Measurements from ENCODE around the gene PPP2R3C. TPM values are rescaled to one million over a fixed set of nuclear protein-coding genes. Genes with fewer than 3 reads are reported as not detected.

PPP2R3C gene
- total and polyA plus RNA-seq, 2 experiments from 2014 or later: 35.9 to 43.0 TPM

DNA sequence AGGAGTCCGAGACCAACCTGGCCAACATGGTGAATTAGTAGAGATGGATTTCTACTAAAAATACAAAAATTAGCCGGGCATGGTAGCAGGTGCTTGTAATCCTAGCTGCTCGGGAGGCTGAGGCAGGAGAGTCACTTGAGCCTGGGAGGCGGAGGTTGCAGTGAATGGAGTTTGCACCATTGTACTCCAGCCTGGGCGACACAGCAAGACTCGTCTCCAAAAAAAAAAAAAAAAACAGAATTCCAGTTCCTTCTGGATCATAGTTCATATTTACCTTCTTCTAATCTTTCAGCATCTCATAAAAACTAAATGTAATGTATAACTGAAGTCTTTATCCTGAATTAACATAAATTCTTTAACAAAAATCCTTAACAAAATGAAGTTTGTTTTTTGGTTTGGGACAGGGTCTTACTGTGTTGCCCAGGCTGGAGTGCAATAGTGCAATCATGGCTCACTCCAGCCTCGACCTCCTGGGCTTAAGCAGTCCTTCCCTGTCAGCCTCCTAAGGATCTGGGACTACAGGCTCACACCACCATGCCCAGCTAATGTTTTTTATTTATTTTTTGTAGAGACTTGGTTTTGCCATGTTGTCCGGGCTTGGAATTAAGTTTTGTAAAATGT lies 38.1 kb downstream of the PPP2R3C start:
- DNase-seq (ENCODE audit: low spot score): no peak
- no peaks in the 10 kb centered on the region for H3K9me3 Mint-ChIP-seq
- ATAC-seq: no peak
- Histone ChIP-seq H3K4me3 (no peak overlapping the region), H3K27ac (ENCODE audit: low read depth) (no peak overlapping the region), H3K4me1 (ENCODE audit: insufficient read depth) (no peaks in the 10 kb centered on the region), H3F3A (replicated peaks; ENCODE audit: low read depth) (no peaks in the 10 kb centered on the region), H3K27me3 (ENCODE audit: insufficient read depth) (no peaks in the 10 kb centered on the region), H3K4me2 (no peak overlapping the region), H2AFZ (no peak overlapping the region), H3K36me3 (ENCODE audit: insufficient read depth) (peaks cover 6% of the 10 kb centered on the region; the same call in 1 of the 2 replicates), H3K9me2 (ENCODE audit: insufficient read depth) (no peaks in the 10 kb centered on the region), H3K79me2 (replicated peaks; ENCODE audit: insufficient read depth) (no peaks in the 10 kb centered on the region), H4K20me1 (replicated peaks; ENCODE audit: insufficient read depth) (no peaks in the 10 kb centered on the region; the same call in 1 of the 2 replicates)
- no peak overlapping the region for H3K27ac Mint-ChIP-seq
- peaks cover 25% of the 10 kb centered on the region; the same call in 2 of the 3 replicates for H3K36me3 Mint-ChIP-seq (ENCODE audit: low read depth)
- TF ChIP-seq STAT1 (IDR thresholded peaks at IDR 0.05; ENCODE audit: unreplicated experiment) (no peak), EZH2phosphoT487 (IDR thresholded peaks at IDR 0.05; ENCODE audit: unreplicated experiment) (no peak), JUNB (IDR thresholded peaks at IDR 0.05; ENCODE audit: unreplicated experiment) (no peak), EZH2 (IDR thresholded peaks at IDR 0.05; ENCODE audit: low read depth, unreplicated experiment) (no peak), CREB1 (CRISPR knock-in tag; IDR thresholded peaks at IDR 0.05; ENCODE audit: low read depth) (no peak)
- TF ChIP-seq, protein P1, sequence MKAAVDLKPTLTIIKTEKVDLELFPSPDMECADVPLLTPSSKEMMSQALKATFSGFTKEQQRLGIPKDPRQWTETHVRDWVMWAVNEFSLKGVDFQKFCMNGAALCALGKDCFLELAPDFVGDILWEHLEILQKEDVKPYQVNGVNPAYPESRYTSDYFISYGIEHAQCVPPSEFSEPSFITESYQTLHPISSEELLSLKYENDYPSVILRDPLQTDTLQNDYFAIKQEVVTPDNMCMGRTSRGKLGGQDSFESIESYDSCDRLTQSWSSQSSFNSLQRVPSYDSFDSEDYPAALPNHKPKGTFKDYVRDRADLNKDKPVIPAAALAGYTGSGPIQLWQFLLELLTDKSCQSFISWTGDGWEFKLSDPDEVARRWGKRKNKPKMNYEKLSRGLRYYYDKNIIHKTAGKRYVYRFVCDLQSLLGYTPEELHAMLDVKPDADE (IDR thresholded peaks at IDR 0.05): no peak
- TF ChIP-seq, protein P2, sequence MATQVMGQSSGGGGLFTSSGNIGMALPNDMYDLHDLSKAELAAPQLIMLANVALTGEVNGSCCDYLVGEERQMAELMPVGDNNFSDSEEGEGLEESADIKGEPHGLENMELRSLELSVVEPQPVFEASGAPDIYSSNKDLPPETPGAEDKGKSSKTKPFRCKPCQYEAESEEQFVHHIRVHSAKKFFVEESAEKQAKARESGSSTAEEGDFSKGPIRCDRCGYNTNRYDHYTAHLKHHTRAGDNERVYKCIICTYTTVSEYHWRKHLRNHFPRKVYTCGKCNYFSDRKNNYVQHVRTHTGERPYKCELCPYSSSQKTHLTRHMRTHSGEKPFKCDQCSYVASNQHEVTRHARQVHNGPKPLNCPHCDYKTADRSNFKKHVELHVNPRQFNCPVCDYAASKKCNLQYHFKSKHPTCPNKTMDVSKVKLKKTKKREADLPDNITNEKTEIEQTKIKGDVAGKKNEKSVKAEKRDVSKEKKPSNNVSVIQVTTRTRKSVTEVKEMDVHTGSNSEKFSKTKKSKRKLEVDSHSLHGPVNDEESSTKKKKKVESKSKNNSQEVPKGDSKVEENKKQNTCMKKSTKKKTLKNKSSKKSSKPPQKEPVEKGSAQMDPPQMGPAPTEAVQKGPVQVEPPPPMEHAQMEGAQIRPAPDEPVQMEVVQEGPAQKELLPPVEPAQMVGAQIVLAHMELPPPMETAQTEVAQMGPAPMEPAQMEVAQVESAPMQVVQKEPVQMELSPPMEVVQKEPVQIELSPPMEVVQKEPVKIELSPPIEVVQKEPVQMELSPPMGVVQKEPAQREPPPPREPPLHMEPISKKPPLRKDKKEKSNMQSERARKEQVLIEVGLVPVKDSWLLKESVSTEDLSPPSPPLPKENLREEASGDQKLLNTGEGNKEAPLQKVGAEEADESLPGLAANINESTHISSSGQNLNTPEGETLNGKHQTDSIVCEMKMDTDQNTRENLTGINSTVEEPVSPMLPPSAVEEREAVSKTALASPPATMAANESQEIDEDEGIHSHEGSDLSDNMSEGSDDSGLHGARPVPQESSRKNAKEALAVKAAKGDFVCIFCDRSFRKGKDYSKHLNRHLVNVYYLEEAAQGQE (IDR thresholded peaks at IDR 0.05; ENCODE audit: unreplicated experiment): no peak
- no peaks in the 10 kb centered on the region for H3K4me1 Mint-ChIP-seq
- no peaks in the 10 kb centered on the region for H3K27me3 Mint-ChIP-seq (ENCODE audit: insufficient read depth, low read depth, poor library complexity)
- no peak overlapping the region for H3K4me3 Mint-ChIP-seq

DNA sequence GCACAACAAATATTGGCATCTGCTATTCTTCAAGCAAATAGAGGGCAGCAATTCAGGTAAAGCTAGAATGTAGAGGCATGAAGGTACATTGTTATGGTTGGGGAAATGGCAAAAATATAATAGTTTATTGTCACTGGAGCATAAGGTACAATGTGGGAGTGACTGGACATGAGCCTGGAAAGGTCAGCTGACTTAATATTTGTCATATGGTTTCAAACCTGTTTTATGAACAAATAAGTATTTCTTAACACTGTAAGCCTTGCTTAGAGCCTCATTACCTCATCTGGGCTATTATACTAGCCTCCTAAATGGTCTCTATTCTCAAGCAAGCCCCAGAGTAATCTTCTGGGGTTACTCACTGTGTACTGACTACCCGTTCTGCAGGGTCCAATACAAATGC lies 42.0 kb downstream of the PPP2R3C start:
- no peak overlapping the region for H2AFZ ChIP-seq
- H3F3A ChIP-seq (replicated peaks; ENCODE audit: low read depth): no peaks in the 10 kb centered on the region
- H3K9me3 Mint-ChIP-seq: no peaks in the 10 kb centered on the region
- no peaks in the 10 kb centered on the region for H3K27me3 ChIP-seq (ENCODE audit: insufficient read depth)
- H4K20me1 ChIP-seq (replicated peaks; ENCODE audit: insufficient read depth): no peaks in the 10 kb centered on the region
- no peak overlapping the region for H3K27ac ChIP-seq (ENCODE audit: low read depth)
- no peak overlapping the region for H3K27ac Mint-ChIP-seq
- H3K27me3 Mint-ChIP-seq (ENCODE audit: insufficient read depth, low read depth, poor library complexity): no peaks in the 10 kb centered on the region
- H3K4me1 ChIP-seq (ENCODE audit: insufficient read depth): no peaks in the 10 kb centered on the region
- peaks cover 20% of the 10 kb centered on the region; the same call in 2 of the 3 replicates for H3K36me3 Mint-ChIP-seq (ENCODE audit: low read depth)
- H3K36me3 ChIP-seq (ENCODE audit: insufficient read depth): peaks cover 6% of the 10 kb centered on the region; the same call in 1 of the 2 replicates
- no peaks in the 10 kb centered on the region for H3K9me2 ChIP-seq (ENCODE audit: insufficient read depth)
- H3K4me3 ChIP-seq: no peak overlapping the region
- no peak for DNase-seq (ENCODE audit: low spot score)
- no peak for ATAC-seq
- H3K79me2 ChIP-seq (replicated peaks; ENCODE audit: insufficient read depth): no peaks in the 10 kb centered on the region
- H3K4me1 Mint-ChIP-seq: no peaks in the 10 kb centered on the region
- H3K4me3 Mint-ChIP-seq: no peak overlapping the region
- H3K4me2 ChIP-seq: no peak overlapping the region
- TF ChIP-seq ZNF114 (CRISPR knock-in tag; IDR thresholded peaks at IDR 0.05): no peak
- TF ChIP-seq, protein P3, sequence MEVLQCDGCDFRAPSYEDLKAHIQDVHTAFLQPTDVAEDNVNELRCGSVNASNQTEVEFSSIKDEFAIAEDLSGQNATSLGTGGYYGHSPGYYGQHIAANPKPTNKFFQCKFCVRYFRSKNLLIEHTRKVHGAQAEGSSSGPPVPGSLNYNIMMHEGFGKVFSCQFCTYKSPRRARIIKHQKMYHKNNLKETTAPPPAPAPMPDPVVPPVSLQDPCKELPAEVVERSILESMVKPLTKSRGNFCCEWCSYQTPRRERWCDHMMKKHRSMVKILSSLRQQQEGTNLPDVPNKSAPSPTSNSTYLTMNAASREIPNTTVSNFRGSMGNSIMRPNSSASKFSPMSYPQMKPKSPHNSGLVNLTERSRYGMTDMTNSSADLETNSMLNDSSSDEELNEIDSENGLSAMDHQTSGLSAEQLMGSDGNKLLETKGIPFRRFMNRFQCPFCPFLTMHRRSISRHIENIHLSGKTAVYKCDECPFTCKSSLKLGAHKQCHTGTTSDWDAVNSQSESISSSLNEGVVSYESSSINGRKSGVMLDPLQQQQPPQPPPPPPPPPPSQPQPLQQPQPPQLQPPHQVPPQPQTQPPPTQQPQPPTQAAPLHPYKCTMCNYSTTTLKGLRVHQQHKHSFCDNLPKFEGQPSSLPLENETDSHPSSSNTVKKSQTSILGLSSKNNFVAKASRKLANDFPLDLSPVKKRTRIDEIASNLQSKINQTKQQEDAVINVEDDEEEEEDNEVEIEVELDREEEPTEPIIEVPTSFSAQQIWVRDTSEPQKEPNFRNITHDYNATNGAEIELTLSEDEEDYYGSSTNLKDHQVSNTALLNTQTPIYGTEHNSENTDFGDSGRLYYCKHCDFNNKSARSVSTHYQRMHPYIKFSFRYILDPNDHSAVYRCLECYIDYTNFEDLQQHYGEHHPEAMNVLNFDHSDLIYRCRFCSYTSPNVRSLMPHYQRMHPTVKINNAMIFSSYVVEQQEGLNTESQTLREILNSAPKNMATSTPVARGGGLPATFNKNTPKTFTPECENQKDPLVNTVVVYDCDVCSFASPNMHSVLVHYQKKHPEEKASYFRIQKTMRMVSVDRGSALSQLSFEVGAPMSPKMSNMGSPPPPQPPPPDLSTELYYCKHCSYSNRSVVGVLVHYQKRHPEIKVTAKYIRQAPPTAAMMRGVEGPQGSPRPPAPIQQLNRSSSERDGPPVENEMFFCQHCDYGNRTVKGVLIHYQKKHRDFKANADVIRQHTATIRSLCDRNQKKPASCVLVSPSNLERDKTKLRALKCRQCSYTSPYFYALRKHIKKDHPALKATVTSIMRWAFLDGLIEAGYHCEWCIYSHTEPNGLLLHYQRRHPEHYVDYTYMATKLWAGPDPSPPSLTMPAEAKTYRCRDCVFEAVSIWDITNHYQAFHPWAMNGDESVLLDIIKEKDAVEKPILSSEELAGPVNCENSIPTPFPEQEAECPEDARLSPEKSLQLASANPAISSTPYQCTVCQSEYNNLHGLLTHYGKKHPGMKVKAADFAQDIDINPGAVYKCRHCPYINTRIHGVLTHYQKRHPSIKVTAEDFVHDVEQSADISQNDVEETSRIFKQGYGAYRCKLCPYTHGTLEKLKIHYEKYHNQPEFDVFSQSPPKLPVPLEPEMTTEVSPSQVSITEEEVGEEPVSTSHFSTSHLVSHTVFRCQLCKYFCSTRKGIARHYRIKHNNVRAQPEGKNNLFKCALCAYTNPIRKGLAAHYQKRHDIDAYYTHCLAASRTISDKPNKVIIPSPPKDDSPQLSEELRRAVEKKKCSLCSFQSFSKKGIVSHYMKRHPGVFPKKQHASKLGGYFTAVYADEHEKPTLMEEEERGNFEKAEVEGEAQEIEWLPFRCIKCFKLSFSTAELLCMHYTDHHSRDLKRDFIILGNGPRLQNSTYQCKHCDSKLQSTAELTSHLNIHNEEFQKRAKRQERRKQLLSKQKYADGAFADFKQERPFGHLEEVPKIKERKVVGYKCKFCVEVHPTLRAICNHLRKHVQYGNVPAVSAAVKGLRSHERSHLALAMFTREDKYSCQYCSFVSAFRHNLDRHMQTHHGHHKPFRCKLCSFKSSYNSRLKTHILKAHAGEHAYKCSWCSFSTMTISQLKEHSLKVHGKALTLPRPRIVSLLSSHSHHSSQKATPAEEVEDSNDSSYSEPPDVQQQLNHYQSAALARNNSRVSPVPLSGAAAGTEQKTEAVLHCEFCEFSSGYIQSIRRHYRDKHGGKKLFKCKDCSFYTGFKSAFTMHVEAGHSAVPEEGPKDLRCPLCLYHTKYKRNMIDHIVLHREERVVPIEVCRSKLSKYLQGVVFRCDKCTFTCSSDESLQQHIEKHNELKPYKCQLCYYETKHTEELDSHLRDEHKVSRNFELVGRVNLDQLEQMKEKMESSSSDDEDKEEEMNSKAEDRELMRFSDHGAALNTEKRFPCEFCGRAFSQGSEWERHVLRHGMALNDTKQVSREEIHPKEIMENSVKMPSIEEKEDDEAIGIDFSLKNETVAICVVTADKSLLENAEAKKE (CRISPR knock-in tag; IDR thresholded peaks at IDR 0.05): no peak
